ENCODE results near the gene HAUS7.

HAUS7 gene

DNA sequence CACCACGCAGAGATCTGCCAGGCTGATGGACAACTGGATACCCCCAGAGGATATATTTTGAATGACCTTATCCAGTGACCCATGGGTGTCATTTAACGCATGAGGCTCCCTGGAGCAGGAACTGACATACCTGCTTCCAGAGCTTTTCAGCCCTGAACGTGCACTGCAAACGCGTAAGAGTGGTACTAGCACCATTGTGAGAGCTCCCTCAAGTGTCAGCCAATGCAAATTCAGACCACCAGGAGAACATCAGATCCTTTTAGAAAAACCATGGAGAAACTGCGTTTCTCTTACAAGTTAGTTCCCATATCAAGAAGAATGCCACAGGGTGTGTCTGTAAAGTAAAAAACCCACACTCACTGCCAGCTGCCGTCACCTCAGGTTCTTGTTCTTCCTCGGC lies 31.8 kb downstream of the HAUS7 start:
- no peak for DNase-seq (ENCODE audit: low spot score)

DNA sequence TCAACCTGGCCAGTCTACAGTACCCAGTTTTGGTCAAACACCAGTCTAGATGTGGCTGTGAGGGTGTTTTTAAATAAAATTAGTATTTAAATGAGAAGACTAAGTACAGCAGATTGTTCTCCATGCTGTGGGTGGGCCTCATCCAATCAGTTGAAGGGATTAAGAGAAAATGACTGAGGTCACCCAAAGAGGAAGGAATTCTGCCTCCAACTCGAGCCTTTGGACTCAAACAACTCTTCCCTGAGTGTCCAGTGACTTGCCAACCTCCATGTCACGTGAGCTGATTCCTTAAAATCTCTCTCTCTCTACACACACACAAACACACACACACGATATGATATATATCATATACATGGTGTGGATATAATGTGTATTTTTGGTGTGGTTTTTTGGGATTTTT lies 34.5 kb downstream of the HAUS7 start:
- no peak for DNase-seq (ENCODE audit: low spot score)

DNA sequence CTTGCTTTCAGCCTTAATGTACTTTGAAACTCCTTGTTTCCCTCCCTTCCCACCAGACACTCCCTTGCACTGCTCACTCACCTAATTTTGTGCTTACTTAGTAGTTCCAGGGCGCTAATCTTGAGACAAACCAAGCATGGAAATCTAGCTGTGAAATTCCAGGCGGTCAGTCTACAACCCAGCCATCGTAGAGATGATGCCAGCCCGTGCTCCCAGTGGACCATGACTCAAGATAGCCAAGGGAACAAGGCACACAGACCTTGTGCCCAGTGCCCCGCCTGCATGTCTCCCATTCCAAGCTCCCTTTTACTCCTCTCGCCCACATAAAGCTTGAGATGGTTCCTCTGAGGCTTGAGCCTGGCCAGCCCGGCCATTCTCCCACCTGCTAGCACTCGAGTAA lies 35.6 kb downstream of the HAUS7 start:
- no peak for DNase-seq (ENCODE audit: low spot score)

DNA sequence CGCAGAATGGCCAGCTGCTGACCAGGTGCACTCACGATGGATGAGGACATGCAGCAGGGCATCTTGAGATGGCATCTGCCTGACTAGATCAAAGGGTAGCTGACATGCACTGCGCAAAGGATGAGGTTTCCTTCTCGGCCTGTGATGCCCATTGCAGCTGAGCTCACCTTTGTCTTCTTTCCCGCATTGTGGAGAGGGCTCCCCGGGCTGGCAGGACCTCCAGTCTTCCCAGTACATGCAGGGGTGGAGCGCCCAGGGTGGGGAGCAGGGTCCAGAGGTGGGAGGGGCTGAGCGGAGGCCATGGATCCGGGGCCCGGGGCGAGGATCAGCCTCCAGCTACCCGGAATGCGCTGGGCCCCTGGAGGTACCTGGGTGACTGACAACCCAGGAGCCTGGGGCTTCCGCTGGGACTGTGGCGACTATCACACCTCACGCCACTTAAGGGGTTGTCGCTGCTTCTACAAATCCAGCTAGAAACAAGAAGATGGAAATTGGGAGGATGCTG lies 36.5 kb downstream of the HAUS7 start:
- no peak for DNase-seq (ENCODE audit: low spot score)

DNA sequence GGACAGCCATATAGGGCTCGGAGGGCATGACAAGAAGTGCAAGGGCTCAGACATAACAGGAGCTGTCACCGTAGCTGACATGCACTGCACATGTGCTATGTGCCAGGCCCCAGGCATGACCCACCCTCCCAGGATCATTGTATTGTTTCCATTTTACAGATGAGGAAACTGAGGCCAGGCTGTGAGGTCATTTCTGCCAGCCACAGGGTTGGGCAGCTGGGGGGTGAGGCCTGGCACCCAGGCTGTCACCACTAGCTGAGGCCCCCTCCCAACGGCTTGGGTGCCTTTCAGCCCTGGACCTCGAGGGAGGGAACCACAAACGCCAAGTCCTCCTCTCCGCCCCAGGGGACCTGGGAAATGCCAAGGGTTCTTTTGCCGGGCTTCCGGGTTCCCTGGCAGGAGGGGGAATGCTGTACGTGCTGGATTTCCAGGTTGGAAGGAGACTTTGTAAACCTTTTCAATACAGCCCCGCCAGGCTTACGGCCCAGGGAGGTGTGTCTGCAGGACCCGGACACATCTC lies 37.2 kb downstream of the HAUS7 start:
- DNase-seq (ENCODE audit: low spot score): no peak

DNA sequence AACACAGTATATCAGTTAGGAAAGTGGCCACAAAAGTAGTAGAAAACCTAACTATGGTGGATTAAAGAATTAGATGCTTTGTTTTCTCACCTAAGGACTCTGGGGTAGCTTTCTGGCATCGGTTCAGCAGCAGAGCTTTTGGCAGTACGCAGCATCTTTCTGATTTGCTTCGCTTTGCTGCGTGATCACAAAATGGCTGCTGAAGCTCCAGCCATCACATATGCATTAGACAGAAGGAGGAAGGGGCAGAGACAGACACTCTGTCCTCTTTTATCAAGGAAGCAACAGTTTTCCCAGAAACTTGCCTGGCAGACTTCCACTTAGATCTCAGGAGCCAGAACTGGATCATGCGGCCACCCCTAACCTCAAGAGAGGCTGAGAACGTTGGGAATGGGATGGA lies 39.6 kb downstream of the HAUS7 start:
- DNase-seq (ENCODE audit: low spot score): no peak

DNA sequence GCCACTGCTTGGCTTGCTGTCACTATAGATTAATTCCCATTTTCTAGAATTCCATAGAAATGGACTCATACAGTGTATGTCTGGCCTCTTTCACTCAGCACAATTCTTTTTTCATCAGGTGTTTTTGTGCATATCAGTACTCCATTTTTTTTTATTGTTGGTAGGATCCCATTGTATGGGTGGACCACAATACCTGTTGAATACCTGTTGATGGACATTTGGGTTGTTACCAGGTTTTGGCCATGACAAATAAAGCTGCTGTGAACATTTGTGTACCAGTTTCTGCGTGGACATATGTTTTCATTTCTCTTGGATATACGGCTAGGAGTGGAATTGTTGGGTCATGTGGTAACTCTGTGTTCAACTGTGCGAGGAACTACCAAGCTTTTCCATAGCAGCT lies 44.2 kb downstream of the HAUS7 start:
- DNase-seq (ENCODE audit: low spot score): no peak

DNA sequence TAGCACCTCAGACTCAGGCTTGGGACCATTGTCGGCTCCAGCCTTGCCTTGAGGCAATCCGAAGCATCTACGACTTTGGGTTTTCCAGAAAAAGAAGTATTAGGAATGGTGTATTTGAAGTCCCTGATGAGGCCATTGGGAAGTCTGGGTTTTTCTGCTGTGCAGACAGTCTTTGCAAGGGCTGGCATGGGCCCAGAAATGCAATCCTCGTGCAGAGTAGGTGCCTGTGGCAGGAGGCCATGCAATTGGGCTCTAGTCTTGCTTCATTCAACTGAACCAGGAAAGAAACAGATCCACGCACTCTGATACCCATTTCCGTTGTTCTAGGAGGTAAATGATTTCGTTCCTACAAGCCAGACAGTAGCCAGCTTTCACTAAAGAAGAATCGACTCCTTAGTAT lies 46.7 kb downstream of the HAUS7 start:
- no peak for DNase-seq (ENCODE audit: low spot score)

DNA sequence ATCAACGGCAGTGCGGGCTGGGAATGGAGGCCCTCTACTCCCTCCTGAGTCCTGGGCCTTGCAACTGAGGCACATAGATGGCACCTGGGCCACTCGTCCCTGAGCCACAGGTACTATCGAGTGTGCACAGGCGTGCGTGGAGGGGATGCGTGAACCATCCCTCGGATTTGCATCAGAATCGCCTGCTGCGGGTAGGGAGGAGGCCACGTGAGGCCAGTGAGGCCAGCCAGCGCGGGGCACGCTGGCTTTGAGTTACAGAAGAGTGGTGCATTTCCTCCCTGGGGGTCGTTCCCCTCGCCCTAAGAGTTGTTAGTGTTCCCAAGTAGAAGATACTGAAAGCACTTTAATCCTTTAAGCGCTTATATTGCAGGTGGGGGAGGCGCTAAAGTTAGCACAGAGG lies 48.5 kb downstream of the HAUS7 start:
- DNase-seq (ENCODE audit: low spot score): no peak

DNA sequence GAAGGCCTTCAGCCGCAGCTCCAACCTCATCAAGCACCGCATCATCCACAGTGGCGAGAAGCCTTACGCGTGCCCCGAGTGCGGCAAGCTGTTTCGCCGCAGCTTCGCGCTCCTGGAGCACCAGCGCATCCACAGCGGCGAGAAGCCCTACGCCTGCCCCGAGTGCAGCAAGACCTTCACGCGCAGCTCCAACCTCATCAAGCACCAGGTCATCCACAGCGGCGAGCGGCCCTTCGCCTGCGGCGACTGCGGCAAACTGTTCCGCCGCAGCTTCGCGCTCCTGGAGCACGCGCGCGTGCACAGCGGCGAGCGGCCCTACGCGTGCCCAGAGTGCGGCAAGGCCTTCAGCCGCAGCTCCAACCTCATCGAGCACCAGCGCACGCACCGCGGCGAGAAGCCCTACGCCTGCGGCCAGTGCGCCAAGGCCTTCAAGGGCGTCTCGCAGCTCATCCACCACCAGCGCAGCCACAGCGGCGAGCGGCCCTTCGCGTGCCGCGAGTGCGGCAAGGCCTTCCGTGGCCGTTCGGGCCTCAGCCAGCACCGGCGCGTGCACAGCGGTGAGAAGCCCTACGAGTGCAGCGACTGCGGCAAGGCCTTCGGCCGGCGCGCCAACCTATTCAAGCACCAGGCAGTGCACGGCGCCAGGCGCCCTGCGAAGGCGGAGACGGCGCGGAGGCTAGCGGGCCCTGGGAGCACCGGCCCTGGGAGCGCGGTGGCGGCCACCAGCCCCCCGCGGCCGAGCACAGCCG lies 49.4 kb downstream of the HAUS7 start:
- no peak for DNase-seq (ENCODE audit: low spot score)

DNA sequence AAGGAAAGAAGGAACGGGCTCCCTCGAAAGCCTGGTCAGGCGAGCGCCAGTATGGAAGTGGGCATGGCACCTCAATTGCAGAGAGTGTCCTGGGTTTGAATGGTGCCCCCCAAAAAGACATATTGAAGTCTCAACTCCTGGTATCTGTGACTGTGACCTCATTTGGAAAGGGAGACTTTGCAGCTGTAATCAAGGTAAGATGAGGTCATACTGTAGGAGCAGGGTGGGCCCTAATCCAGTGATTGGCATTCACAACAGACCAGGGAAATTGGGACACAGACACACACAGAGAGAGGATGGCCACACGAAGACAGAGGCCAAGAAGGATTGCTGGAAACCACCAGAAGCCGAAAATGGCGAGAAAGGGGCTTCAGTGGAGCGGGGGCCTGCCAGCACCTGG lies 52.7 kb downstream of the HAUS7 start:
- no peak for DNase-seq (ENCODE audit: low spot score)

DNA sequence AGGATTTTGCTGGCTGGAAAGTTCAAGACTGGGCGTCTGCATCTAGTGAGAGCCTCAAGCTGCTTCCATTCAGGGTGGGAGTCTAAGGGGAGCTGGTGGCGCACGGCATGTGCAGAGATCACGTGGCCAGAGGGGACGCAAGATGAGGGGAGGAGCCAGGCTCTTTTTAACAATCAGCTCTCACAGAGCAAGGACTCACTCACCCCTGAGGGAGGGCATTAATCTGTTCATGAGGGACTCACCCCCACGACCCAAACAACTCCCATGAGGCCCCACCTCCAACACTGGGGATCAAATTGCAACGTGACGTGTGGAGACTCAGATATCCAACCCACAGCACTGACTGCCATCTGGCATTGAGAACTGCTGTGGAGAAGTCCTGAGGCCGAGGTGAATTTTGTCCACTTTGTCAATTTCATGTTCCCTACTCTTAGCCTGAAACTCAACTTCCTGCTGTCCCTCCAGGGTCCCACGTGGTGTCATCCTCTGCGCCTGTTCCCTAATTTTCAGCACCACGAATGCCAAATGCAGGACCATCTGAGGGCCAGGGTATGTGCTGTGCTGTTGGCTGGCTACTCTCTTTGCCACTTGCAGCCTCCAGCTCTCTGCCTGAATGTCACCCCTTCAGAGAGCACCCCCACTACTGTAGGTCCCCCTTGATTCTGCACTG lies 53.5 kb downstream of the HAUS7 start:
- DNase-seq (ENCODE audit: low spot score): no peak

DNA sequence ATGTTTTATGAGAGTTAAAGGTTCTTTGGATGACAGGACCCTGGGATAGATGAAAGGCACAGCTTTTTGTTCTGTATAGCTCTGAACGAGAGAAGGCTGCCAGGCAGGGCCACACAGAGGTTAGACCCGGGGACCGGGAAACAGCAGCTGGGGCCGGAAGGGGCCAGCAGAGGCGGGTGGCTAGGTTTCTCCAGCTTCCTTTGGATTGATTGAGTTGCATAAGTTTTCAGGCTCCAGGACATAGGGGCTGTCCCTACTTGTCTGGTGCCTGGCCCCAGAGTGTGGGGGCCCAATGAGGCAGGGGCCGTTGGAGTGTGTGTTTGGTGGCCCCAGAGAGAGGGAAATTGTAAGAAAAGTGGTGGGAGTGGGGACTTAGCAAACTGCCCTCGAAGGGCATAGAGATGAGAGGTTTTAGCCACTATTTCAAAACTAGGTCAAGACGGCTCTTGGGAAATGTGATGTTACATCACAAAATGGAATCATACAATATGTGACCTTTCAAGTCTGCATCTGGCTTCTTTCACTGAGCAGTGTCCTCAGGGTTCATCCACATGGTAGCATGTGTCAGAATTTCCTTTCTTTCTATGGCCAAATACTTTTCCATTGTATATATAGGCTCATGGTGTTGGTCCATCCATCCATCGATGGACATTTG lies 55.4 kb downstream of the HAUS7 start:
- DNase-seq (ENCODE audit: low spot score): no peak

DNA sequence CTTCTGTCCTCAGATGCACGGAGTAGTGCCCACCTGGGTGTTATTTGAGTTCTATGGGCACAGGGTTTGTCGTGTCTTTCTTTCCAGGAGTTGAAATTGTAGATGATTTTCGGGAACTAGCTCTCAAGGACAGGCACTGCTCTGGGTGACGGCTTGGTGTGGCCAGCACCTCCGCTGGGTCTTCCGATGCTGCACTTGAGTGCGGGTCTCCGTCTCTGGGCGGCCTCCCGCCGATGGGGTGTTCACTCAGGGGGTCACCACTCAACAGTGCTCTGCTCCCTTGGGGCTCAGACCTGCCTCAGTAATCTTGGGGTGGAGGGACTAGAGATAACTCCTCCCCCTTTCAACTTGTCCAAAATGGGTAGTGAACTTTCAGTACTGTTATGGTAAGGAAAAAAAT lies 56.6 kb downstream of the HAUS7 start:
- no peak for DNase-seq (ENCODE audit: low spot score)

DNA sequence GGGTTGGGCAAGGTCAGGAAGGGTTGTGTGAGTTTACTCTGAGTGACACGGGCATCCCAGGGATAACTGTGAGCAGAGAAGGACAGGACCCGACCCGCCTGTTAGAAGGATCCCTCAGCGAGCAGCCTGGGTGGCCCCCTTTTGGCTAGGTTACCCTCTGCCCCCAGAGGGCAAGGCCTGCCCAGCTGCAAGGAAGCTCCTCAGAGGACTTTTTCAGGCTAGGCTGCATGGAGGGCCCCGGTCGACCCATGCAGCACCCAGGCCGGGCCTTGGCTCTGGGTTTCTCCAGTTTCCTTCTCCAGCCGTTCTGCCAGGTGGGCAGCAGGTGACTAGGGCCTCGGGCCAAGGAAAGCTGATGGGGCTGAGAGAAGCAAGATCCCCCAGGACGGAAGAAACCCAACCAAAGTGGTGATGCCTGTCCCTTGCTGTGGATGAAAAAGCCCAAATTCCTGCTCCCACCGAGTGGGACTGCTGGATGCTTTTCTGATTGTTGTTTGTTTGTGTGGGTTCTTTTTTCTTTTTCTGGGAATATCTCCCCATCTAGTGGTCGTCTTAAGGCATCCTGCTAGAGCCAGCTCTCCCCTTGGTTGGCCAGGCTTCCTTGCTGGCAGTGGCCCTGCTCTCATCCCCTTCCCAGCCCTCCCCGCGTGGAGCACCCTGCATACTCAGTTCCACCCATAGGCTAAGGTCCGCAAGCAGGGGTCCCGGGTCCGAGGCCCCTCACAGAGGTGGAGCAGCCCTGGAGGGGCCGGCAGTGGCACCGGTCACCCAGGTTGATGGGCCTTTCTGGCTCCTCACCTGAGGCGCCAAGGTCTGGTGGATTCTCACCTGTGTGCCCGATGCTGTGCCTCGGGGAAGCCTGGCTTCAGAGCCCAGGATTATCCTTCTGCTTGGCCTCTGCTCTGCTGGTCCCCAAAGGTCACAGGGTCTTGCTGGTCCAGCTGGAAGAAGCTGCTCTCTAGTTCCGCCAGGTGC lies 57.3 kb downstream of the HAUS7 start:
- no peak for DNase-seq (ENCODE audit: low spot score)

DNA sequence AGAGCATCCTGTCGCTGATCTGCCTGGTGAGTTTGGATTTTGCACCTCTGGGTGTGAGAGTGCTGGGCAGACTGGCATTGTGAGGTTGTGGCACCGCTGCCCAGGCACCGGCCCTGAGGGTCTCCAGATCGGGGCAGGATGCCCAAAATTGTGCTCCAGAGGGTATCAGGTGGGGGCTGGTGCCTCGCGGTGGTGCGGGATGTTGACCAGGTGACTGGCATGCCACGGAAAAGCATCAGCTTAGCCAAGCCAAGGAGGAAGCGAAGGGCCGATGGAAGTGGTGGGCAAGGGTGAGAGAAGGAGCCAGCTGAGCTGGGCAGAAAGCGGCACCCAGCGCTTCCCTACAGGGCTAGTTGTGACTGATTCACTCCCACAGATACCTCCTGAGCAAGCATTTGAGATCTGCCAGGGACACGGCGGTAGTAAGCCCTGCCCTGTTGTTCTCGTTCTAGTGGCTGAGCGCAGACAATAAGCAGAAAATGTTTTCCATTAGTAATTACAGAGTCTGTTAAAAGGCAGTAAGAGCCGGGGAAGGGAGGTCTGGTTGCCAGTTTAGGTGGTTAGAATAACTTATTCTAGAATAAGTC lies 58.3 kb downstream of the HAUS7 start:
- no peak for DNase-seq (ENCODE audit: low spot score)

DNA sequence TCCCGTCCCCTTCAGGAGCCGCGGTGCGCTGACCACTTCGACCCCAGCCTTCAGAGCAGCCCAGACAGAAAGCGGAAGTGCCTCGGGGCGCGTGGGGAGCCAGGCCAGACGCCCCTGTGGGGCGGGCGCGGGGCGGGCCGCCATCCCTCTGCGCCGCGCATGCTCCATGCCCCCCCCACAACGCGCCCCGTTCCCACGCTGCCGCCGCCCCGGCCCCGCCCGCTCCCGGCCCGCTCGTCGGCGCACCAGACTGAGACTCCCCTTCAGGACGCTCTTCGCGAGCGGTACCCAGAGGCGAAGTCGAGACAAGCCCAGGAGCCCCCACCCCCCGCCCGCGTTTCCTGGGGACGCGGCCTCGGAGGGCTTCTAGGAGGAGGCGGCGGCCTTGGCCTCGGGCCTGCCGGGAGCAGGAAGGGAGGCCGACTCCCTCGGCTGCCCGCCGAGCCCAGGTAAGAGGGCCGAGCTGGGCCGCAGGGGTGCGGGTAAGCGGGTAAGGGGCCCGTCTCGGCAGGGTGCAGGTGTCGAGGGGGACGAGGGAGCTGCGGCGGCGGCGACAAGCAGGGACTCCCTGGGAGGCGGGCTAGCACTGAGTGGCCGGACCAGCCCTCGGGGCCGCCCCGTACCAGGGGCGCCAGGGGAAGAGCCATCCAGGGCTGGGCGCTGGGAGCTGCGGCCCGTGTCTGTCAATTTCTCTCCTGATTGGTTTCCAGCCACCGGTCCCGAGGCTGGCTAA lies 59.0 kb downstream of the HAUS7 start, which contains the start of gene ZFP92:
Gene ZFP92 (plus strand): TSS at position 218 of the 733 bp plus-strand sequence. CDS start 6,851 bp downstream, outside the sequence.
- DNase-seq (ENCODE audit: low spot score): peak; percentile 1

DNA sequence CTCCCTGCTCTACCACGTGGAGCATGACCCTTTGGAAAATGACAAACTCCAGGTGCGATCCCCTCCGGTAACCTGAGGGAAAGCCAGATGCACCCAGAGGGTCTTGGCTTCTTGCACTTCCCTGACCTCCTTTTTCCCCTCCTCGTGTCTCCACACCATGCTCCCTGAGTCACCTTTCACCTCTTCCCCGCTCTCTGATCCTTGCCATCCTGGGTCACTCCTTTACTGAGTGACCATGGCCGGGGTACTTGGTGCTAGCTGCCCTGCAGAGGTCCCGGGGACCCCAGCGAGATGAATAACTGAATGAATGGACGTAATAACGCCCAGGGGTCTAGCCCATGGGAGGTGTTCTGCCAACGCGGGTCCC lies 59.5 kb downstream of the HAUS7 start:
- DNase-seq (ENCODE audit: low spot score): no peak

DNA sequence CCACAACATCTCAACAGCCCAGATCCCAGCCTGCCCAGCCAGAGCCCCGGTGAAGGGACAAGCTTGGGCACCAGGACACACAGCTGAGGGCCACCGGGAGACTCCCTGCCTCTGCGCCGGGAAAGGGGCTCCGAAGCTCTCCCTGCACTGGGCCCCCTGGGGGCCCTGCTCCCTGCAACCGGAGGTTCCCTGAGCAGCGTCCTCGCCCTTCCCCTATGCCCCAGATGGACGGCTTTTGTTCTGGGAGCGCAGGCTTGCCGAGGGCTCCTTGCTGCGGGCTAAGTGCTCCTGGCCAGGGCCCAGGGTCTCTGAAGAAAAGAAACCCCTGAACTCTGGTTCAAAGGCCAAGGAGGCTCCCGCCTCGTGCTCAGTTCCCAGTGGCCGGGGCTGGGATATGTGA lies 60.0 kb downstream of the HAUS7 start:
- DNase-seq (ENCODE audit: low spot score): no peak

DNA sequence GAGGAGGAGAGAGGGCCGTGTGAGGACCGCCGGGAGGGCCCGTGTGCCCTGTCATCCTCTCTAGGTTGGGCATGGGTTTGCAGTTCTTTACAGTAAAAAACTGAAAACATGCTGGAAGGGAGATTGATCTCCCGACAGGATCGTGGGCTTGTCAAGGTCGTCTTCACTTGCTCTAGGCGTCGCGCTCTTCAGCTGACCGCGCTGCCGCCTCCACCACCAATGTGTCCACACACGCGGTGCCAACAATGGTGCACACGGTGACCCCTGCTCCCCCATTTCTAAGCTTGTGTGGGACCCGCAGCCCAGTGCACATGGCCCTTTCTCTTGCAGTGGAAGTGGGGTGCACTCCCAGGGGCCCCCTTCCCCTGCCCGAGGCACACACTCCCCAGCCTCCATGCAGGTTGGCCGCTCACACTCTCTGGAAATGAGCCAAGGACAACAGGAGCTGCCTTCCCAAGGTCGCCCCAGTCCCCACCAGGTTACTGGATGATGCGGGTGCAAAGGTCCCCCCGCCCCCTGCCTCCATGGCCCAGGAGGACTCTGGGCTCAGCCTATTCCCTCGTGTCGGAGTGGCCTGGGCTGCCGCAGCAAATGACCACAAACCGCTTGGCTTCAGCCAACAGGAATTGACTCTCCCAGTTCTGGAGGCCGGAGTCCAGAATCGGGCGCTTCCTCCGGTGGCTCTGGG lies 60.8 kb downstream of the HAUS7 start:
- DNase-seq (ENCODE audit: low spot score): no peak
